GM23248 (cell line): ENCODE data around the gene GARIN1A.
"Not testable (repeated sequence)": the region's sequence is repeated elsewhere in the genome, so short reads cannot be mapped to it uniquely, and the experiment has no call there.

Experiments
- EZH2 ChIP-seq: fragments of 200-600 bp; sonication (generic); IDR thresholded peaks from 2 replicates; pipeline ENCODE4 v1.6.1; 2018; ENCODE audit warnings: antibody characterized with exemption, mild to moderate bottlenecking; ENCODE audit not compliant: insufficient read depth, poor library complexity, severe bottlenecking
- EZH2phosphoT487 ChIP-seq: fragments of 200-600 bp; sonication (generic); IDR thresholded peaks from 2 replicates; pipeline ENCODE4 v1.6.1; 2018; ENCODE audit warnings: antibody characterized with exemption, moderate library complexity, mild to moderate bottlenecking, low read depth; ENCODE audit not compliant: insufficient read depth

DNA sequence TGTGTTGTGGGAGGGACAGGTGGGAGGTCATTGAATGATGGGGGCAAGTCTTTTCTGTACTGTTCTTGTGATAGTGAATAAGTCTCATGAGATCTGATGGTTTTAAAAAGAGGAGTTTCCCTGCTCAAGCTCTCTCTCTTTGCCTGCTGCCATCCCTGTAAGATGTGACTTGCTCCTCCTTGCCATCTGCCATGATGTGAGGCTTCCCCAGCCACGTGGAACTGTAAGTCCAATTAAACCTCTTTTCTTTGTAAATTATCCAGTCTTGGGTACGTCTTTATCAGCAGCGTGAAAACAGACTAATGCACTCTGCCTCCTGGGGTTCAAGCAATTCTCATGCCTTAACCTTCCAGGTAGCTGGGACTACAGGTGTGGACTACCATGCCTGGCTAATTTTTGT is 8.9 kb upstream of the GARIN1A start:
- TF ChIP-seq EZH2, EZH2phosphoT487: not testable (repeated sequence)
